ENCODE measurements around the gene TMEM39B. TPM values are rescaled to one million over a fixed set of nuclear protein-coding genes. Genes with fewer than 3 reads are reported as not detected.
"Not testable (repeated sequence)": the region's sequence is repeated elsewhere in the genome, so short reads cannot be mapped to it uniquely, and the experiment has no call there.

TMEM39B gene
- total and polyA plus RNA-seq, 2 donors (not counting 1 experiment from before 2014, with no cell fraction given) = 30.9 to 32.3 TPM

- Histone ChIP-seq H3K79me2 (ENCODE audit: control insufficient read depth, insufficient read depth, low read length) (peaks cover 99% of the 10 kb centered on the region), H3K27me3 (replicated peaks in 1 of 4; ENCODE audit: control extremely low read depth in 1 of 4, control insufficient read depth in 3 of 4, insufficient read depth in 4 of 4, low read length in 3 of 4) (no peaks in the 10 kb centered on the region), H3K9ac (ENCODE audit: low read length) (no peak overlapping the region), H3K27ac (ENCODE audit: low read length in 2 of 2) (peak overlapping the region in 1 of 2 donors; percentile 46), H3K4me1 (ENCODE audit: control insufficient read depth in 2 of 2, insufficient read depth in 2 of 2, low read length in 2 of 2) (peaks cover 17 to 33% of the 10 kb centered on the region in 2 donors), H3K36me3 (replicated peaks in 1 of 2; ENCODE audit: control extremely low read depth in 1 of 2, control insufficient read depth in 1 of 2, extremely low read depth in 1 of 2, insufficient read depth in 2 of 2, low read length in 1 of 2) (peaks cover 0 to 7% of the 10 kb centered on the region in 2 experiments), H4K20me1 (ENCODE audit: control insufficient read depth, insufficient read depth, low read length, poor library complexity, severe bottlenecking) (peaks cover 30% of the 10 kb centered on the region), H3K4me2 (replicated peaks; ENCODE audit: low read depth, low read length, poor library complexity, severe bottlenecking) (no peak overlapping the region), H3K4me3 (ENCODE audit: control extremely low read depth in 1 of 5, extremely low read depth in 1 of 5, insufficient read depth in 1 of 5, low read depth in 2 of 5, low read length in 4 of 5) (no peak overlapping the region), H3K9me3 (ENCODE audit: control extremely low read depth in 1 of 3, control insufficient read depth in 2 of 3, insufficient read depth in 1 of 3, low read length in 2 of 3) (no peaks in the 10 kb centered on the region), H2AFZ (ENCODE audit: insufficient read depth, low read depth, low read length, poor library complexity, severe bottlenecking) (no peak overlapping the region)
- WGBS (ENCODE audit: insufficient coverage) = 100% methylated on average over 3 of the region's 4 CpGs
- ChIA-PET CTCF (interaction anchor here (0.6 to 1.3 kb wide), 2 partner anchors 9 to 129 kb away, joined by 4 to 5 read pairs; partner anchors contain the start of gene KPNA6), POLR2A (interaction anchor here (0.6 kb wide), 1 partner anchor 207 kb away, joined by 4 read pairs; no protein-coding TSS in a partner anchor)
- H3K9me3 Mint-ChIP-seq (ENCODE audit: insufficient read depth) = no peaks in the 10 kb centered on the region
- intact Hi-C loops (cut with micrococcal nuclease) = no loop called here
- no peak overlapping the region for H3K4me3 Mint-ChIP-seq
- no peak for TF ChIP-seq CTCF (IDR thresholded peaks at IDR 0.05)
- peaks cover 52% of the 10 kb centered on the region for H3K4me1 Mint-ChIP-seq
- no peak for DNase-seq
- ATAC-seq (ENCODE audit: low read depth) = no peak
- no peak overlapping the region for H3K27ac Mint-ChIP-seq
- H3K27me3 Mint-ChIP-seq = no peaks in the 10 kb centered on the region
These were observed 43.8 kb downstream of the TMEM39B start for GRCh38 chr1:32116531-32116930.

GRCh38 chr1:32122151-32122550, 49.4 kb downstream of the TMEM39B start:
- peak; percentile 52 for DNase-seq
- peak; percentile 39 for ATAC-seq (ENCODE audit: low read depth)
- no peaks in the 10 kb centered on the region for H3K9me3 Mint-ChIP-seq (ENCODE audit: insufficient read depth)
- peaks cover 0 to 2% of the 10 kb centered on the region in 2 experiments for H3K36me3 ChIP-seq (replicated peaks in 1 of 2; ENCODE audit: control extremely low read depth in 1 of 2, control insufficient read depth in 1 of 2, extremely low read depth in 1 of 2, insufficient read depth in 2 of 2, low read length in 1 of 2)
- H3K4me1 Mint-ChIP-seq = peaks cover 49% of the 10 kb centered on the region
- 5% methylated on average over 5 of the region's 5 CpGs for WGBS (ENCODE audit: insufficient coverage)
- H2AFZ ChIP-seq (ENCODE audit: insufficient read depth, low read depth, low read length, poor library complexity, severe bottlenecking) = no peak overlapping the region
- peak overlapping the region; percentile 47 for H3K4me3 Mint-ChIP-seq
- H3K27ac Mint-ChIP-seq = peak overlapping the region; percentile 43
- H3K4me1 ChIP-seq (ENCODE audit: control insufficient read depth in 2 of 2, insufficient read depth in 2 of 2, low read length in 2 of 2) = peaks cover 31 to 34% of the 10 kb centered on the region in 2 donors
- no peak for TF ChIP-seq EZH2 (IDR thresholded peaks at IDR 0.05; ENCODE audit: borderline replicate concordance, insufficient read depth, low read depth, low read length, poor library complexity, severe bottlenecking)
- no peak for TF ChIP-seq CTCF (IDR thresholded peaks at IDR 0.05)
- peak overlapping the region; percentile 11 to 66 for H3K27ac ChIP-seq (ENCODE audit: low read length in 2 of 2)
- no peaks in the 10 kb centered on the region for H3K27me3 ChIP-seq (replicated peaks in 1 of 4; ENCODE audit: control extremely low read depth in 1 of 4, control insufficient read depth in 3 of 4, insufficient read depth in 4 of 4, low read length in 3 of 4)
- no peaks in the 10 kb centered on the region for H3K27me3 Mint-ChIP-seq
- peak overlapping the region; percentile 59 for H3K4me2 ChIP-seq (replicated peaks; ENCODE audit: low read depth, low read length, poor library complexity, severe bottlenecking)
- intact Hi-C loops (cut with micrococcal nuclease) = no loop called here
- peaks cover 63% of the 10 kb centered on the region for H4K20me1 ChIP-seq (ENCODE audit: control insufficient read depth, insufficient read depth, low read length, poor library complexity, severe bottlenecking)
- H3K79me2 ChIP-seq (ENCODE audit: control insufficient read depth, insufficient read depth, low read length) = peaks cover 98% of the 10 kb centered on the region
- H3K9me3 ChIP-seq (ENCODE audit: control extremely low read depth in 1 of 3, control insufficient read depth in 2 of 3, insufficient read depth in 1 of 3, low read length in 2 of 3) = no peaks in the 10 kb centered on the region
- ChIA-PET POLR2A (interaction anchor here (0.7 kb wide), 3 partner anchors 17 to 355 kb away, joined by 3 to 8 read pairs (median 4); no protein-coding TSS in a partner anchor), CTCF (interaction anchor here (0.7 to 4.5 kb wide), 3 partner anchors 12 to 362 kb away, joined by 3 to 26 read pairs (median 5); partner anchors contain the start of gene KPNA6)
- peak overlapping the region; percentile 19 for H3K9ac ChIP-seq (ENCODE audit: low read length)
- peak overlapping the region in 2 of 5 experiments; percentile 8 to 48 for H3K4me3 ChIP-seq (ENCODE audit: control extremely low read depth in 1 of 5, extremely low read depth in 1 of 5, insufficient read depth in 1 of 5, low read depth in 2 of 5, low read length in 4 of 5)

- H3K27ac Mint-ChIP-seq = not testable (repeated sequence)
These were observed 50.6 kb downstream of the TMEM39B start for GRCh38 chr1:32123361-32123760.

More at GRCh38 chr1:32123361-32123760, 50.6 kb downstream of the TMEM39B start:
- peaks cover 73% of the 10 kb centered on the region for H4K20me1 ChIP-seq (ENCODE audit: control insufficient read depth, insufficient read depth, low read length, poor library complexity, severe bottlenecking)
- H3K27me3 ChIP-seq (replicated peaks in 1 of 4; ENCODE audit: control extremely low read depth in 1 of 4, control insufficient read depth in 3 of 4, insufficient read depth in 4 of 4, low read length in 3 of 4); intact Hi-C loops (cut with micrococcal nuclease); ATAC-seq (ENCODE audit: low read depth); H3K36me3 ChIP-seq (replicated peaks in 1 of 2; ENCODE audit: control extremely low read depth in 1 of 2, control insufficient read depth in 1 of 2, extremely low read depth in 1 of 2, insufficient read depth in 2 of 2, low read length in 1 of 2); DNase-seq; H3K9me3 Mint-ChIP-seq (ENCODE audit: insufficient read depth); H2AFZ ChIP-seq (ENCODE audit: insufficient read depth, low read depth, low read length, poor library complexity, severe bottlenecking); H3K4me3 ChIP-seq (ENCODE audit: control extremely low read depth in 1 of 5, extremely low read depth in 1 of 5, insufficient read depth in 1 of 5, low read depth in 2 of 5, low read length in 4 of 5); H3K4me2 ChIP-seq (replicated peaks; ENCODE audit: low read depth, low read length, poor library complexity, severe bottlenecking); H3K27me3 Mint-ChIP-seq; H3K9ac ChIP-seq (ENCODE audit: low read length); H3K9me3 ChIP-seq (ENCODE audit: control extremely low read depth in 1 of 3, control insufficient read depth in 2 of 3, insufficient read depth in 1 of 3, low read length in 2 of 3): not testable (repeated sequence)
- WGBS (ENCODE audit: insufficient coverage) = 90% methylated on average over 2 of the region's 2 CpGs
- Mint-ChIP-seq H3K4me3 (peak overlapping the region; percentile 30), H3K4me1 (peaks cover 49% of the 10 kb centered on the region)
- peaks cover 31 to 40% of the 10 kb centered on the region in 2 donors for H3K4me1 ChIP-seq (ENCODE audit: control insufficient read depth in 2 of 2, insufficient read depth in 2 of 2, low read length in 2 of 2)
- peak overlapping the region in 1 of 2 donors; percentile 19 for H3K27ac ChIP-seq (ENCODE audit: low read length in 2 of 2)
- H3K79me2 ChIP-seq (ENCODE audit: control insufficient read depth, insufficient read depth, low read length) = peaks cover 97% of the 10 kb centered on the region
- CTCF ChIA-PET = interaction anchor here (0.6 to 1.2 kb wide), 3 partner anchors 12 to 193 kb away, joined by 3 to 5 read pairs (median 4); partner anchors contain the start of gene KPNA6
- POLR2A ChIA-PET = interaction anchor here (0.7 kb wide), 2 partner anchors 13 to 360 kb away, joined by 5 to 11 read pairs; no protein-coding TSS in a partner anchor

All from B cell (primary cell).